ENCODE results near the gene OSBPL9. TPM values are rescaled to one million over a fixed set of nuclear protein-coding genes. Genes with fewer than 3 reads are reported as not detected.
"Not testable (repeated sequence)": the region's sequence is repeated elsewhere in the genome, so short reads cannot be mapped to it uniquely, and the experiment has no call there.

Gene OSBPL9
- total RNA-seq, 1 experiment from 2014 or later, result 61.9 TPM

DNA sequence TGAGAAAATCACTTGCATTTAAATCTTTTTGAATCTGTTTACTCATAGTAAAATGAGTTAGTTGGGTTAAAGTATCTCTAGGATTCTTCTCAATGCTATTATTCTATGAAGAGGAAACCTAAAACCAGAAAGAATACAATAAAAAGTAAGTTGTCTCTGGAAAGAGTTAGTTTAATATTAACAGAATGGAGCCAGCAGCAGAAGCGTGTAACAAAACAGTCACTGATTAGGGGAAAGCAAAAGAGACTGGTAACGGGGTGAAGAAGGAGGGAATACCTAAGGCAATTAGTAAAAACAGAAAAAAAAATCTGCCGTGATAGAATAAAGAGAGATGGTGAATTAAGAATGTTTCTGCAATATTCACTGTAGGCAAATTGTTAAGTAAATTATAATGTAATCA, 201.6 kb downstream of the OSBPL9 start:
- Histone ChIP-seq H3K4me1 (no peaks in the 10 kb centered on the region; the same call in 1 of the 2 replicates), H3K4me3 (ENCODE audit: low read depth, low read length) (no peak overlapping the region), H3K27me3 (replicated peaks; ENCODE audit: control insufficient read depth, insufficient read depth, low read length) (no peaks in the 10 kb centered on the region), H3K9me3 (no peaks in the 10 kb centered on the region), H3K36me3 (ENCODE audit: control insufficient read depth, insufficient read depth, low read length) (no peaks in the 10 kb centered on the region)
- no peak for DNase-seq
- Mint-ChIP-seq H3K27me3 (ENCODE audit: insufficient read depth, unreplicated experiment) (no peaks in the 10 kb centered on the region), H3K36me3 (ENCODE audit: insufficient read depth, unreplicated experiment) (peaks cover 28% of the 10 kb centered on the region), H3K27ac (ENCODE audit: unreplicated experiment) (no peak overlapping the region), H3K4me3 (ENCODE audit: unreplicated experiment) (no peak overlapping the region), H3K9me3 (ENCODE audit: unreplicated experiment) (no peaks in the 10 kb centered on the region), H3K4me1 (ENCODE audit: low read depth, unreplicated experiment) (peaks cover 6% of the 10 kb centered on the region)
- TF ChIP-seq, protein P1, sequence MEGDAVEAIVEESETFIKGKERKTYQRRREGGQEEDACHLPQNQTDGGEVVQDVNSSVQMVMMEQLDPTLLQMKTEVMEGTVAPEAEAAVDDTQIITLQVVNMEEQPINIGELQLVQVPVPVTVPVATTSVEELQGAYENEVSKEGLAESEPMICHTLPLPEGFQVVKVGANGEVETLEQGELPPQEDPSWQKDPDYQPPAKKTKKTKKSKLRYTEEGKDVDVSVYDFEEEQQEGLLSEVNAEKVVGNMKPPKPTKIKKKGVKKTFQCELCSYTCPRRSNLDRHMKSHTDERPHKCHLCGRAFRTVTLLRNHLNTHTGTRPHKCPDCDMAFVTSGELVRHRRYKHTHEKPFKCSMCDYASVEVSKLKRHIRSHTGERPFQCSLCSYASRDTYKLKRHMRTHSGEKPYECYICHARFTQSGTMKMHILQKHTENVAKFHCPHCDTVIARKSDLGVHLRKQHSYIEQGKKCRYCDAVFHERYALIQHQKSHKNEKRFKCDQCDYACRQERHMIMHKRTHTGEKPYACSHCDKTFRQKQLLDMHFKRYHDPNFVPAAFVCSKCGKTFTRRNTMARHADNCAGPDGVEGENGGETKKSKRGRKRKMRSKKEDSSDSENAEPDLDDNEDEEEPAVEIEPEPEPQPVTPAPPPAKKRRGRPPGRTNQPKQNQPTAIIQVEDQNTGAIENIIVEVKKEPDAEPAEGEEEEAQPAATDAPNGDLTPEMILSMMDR (IDR thresholded peaks at IDR 0.05; ENCODE audit: insufficient read depth in 1 of 2, low read depth in 1 of 2, low read length in 1 of 2, severe bottlenecking in 1 of 2, unreplicated experiment in 1 of 2), result no peak
- ChIA-PET CTCF (no interaction called here), POLR2A (no interaction called here)
- intact Hi-C loops (cut with micrococcal nuclease; ENCODE audit: unreplicated experiment), result no loop called here
- no TSS peak for BruUV-seq (replicated peaks)

DNA sequence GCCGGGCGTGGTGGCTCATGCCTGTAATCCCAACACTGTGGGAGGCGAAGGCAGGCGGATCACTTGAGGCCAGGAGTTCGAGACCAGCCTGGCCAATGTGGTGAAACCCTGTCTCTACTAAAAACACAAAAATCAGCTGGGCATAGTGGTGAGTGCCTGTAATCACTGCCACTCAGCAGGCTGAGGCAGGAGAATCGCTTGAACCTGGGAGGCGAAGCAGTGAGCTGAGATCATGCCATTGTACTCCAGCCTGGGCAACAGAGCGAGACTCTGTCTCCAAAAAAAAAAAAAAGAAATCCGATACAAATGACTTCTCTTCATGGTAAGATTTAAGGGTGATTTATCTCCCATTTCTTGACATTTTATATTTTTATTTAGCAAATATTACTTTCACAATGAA, 202.1 kb downstream of the OSBPL9 start:
- intact Hi-C loops (cut with micrococcal nuclease; ENCODE audit: unreplicated experiment); DNase-seq; H3K4me3 ChIP-seq (ENCODE audit: low read depth, low read length); H3K27ac Mint-ChIP-seq (ENCODE audit: unreplicated experiment); H3K9me3 ChIP-seq; H3K27me3 ChIP-seq (replicated peaks; ENCODE audit: control insufficient read depth, insufficient read depth, low read length); H3K9me3 Mint-ChIP-seq (ENCODE audit: unreplicated experiment); H3K4me3 Mint-ChIP-seq (ENCODE audit: unreplicated experiment); H3K36me3 ChIP-seq (ENCODE audit: control insufficient read depth, insufficient read depth, low read length); H3K27me3 Mint-ChIP-seq (ENCODE audit: insufficient read depth, unreplicated experiment); CTCF ChIA-PET; H3K4me1 ChIP-seq; H3K4me1 Mint-ChIP-seq (ENCODE audit: low read depth, unreplicated experiment); BruUV-seq (replicated peaks); POLR2A ChIA-PET: not testable (repeated sequence)
- peaks cover 23% of the 10 kb centered on the region for H3K36me3 Mint-ChIP-seq (ENCODE audit: insufficient read depth, unreplicated experiment)

DNA sequence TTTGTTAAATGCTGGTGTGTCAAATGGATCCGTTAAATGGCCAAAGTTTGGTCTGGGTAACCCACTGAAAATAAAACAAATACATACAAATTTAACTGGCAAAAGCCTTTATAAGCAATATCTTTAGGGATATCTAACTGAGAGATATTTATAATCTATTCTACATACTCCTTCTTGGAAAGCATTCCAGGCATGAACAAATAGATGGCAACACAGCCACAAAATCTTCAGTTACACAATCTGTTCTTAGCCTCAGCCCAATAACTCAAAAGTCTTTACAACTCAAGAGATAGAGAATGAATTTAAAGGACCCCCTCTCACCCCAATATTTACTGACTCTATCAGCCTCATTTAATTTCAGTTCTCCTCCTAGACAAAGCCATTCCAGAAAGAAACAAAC, 202.9 kb downstream of the OSBPL9 start:
- POLR2A ChIA-PET, result no interaction called here
- H3K9me3 Mint-ChIP-seq (ENCODE audit: unreplicated experiment), result no peaks in the 10 kb centered on the region
- CTCF ChIA-PET, result no interaction called here
- no peaks in the 10 kb centered on the region for H3K9me3 ChIP-seq
- H3K4me1 Mint-ChIP-seq (ENCODE audit: low read depth, unreplicated experiment), result peaks cover 6% of the 10 kb centered on the region
- peaks cover 18% of the 10 kb centered on the region for H3K36me3 Mint-ChIP-seq (ENCODE audit: insufficient read depth, unreplicated experiment)
- TF ChIP-seq, protein P1 (IDR thresholded peaks at IDR 0.05; ENCODE audit: insufficient read depth in 1 of 2, low read depth in 1 of 2, low read length in 1 of 2, severe bottlenecking in 1 of 2, unreplicated experiment in 1 of 2), result no peak
- DNase-seq, result no peak
- no peaks in the 10 kb centered on the region for H3K27me3 ChIP-seq (replicated peaks; ENCODE audit: control insufficient read depth, insufficient read depth, low read length)
- H3K4me3 ChIP-seq (ENCODE audit: low read depth, low read length), result no peak overlapping the region
- no peaks in the 10 kb centered on the region for H3K36me3 ChIP-seq (ENCODE audit: control insufficient read depth, insufficient read depth, low read length)
- H3K4me3 Mint-ChIP-seq (ENCODE audit: unreplicated experiment), result no peak overlapping the region
- H3K4me1 ChIP-seq, result no peaks in the 10 kb centered on the region; the same call in 1 of the 2 replicates
- no peaks in the 10 kb centered on the region for H3K27me3 Mint-ChIP-seq (ENCODE audit: insufficient read depth, unreplicated experiment)
- BruUV-seq (replicated peaks), result no TSS peak
- H3K27ac Mint-ChIP-seq (ENCODE audit: unreplicated experiment), result no peak overlapping the region
- intact Hi-C loops (cut with micrococcal nuclease; ENCODE audit: unreplicated experiment), result no loop called here

DNA sequence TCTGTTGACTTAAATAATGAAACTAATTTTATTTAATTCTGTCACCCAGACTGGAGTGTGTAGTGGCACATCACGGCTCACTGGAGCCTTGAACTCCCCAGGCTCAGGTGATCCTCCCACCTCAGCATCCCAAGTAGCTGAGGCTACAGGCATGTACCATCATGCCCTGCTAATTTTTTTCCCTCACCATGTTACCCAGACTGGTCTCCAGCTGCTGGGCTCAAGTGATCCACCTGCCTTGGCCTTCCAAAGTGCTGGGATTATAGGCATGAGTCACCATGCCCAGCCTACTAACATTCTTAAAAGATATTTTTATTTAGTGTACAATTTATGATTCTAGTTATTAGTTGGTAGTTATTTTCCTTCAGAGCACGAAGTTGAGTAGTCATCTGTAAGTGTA, 212.2 kb downstream of the OSBPL9 start:
- Histone ChIP-seq H3K4me1 (no peaks in the 10 kb centered on the region), H3K9me3 (no peaks in the 10 kb centered on the region), H3K36me3 (ENCODE audit: control insufficient read depth, insufficient read depth, low read length) (no peaks in the 10 kb centered on the region), H3K27me3 (replicated peaks; ENCODE audit: control insufficient read depth, insufficient read depth, low read length) (no peaks in the 10 kb centered on the region), H3K4me3 (ENCODE audit: low read depth, low read length) (no peak overlapping the region)
- ChIA-PET CTCF (no interaction called here), POLR2A (no interaction called here)
- H3K36me3 Mint-ChIP-seq (ENCODE audit: insufficient read depth, unreplicated experiment), result peaks cover 6% of the 10 kb centered on the region
- intact Hi-C loops (cut with micrococcal nuclease; ENCODE audit: unreplicated experiment), result no loop called here
- H3K27ac Mint-ChIP-seq (ENCODE audit: unreplicated experiment), result no peak overlapping the region
- no peaks in the 10 kb centered on the region for H3K4me1 Mint-ChIP-seq (ENCODE audit: low read depth, unreplicated experiment)
- TF ChIP-seq, protein P1 (IDR thresholded peaks at IDR 0.05; ENCODE audit: insufficient read depth in 1 of 2, low read depth in 1 of 2, low read length in 1 of 2, severe bottlenecking in 1 of 2, unreplicated experiment in 1 of 2), result no peak
- H3K27me3 Mint-ChIP-seq (ENCODE audit: insufficient read depth, unreplicated experiment), result no peaks in the 10 kb centered on the region
- DNase-seq, result no peak
- no TSS peak for BruUV-seq (replicated peaks)
- H3K9me3 Mint-ChIP-seq (ENCODE audit: unreplicated experiment), result no peaks in the 10 kb centered on the region
- H3K4me3 Mint-ChIP-seq (ENCODE audit: unreplicated experiment), result no peak overlapping the region
